GM23338 (cell line): ENCODE results near the gene APPBP2. TPM values are rescaled to one million over a fixed set of nuclear protein-coding genes. Genes with fewer than 3 reads are reported as not detected.

Source experiments
- ATAC-seq: fragments of 200-7000 bp; cut with Tn5 transposase; 3 replicates; pipeline ENCODE4 v1.9.1; 2020
- DNase-seq: peaks from one replicate; pipeline ENCODE4 v3.0.0-alpha.2; 2015; ENCODE audit warnings: low spot score
- H2AFZ ChIP-seq: fragments of 200-600 bp; sonication (generic); 2 replicates; pipeline ENCODE4 v1.8.0; 2016; ENCODE audit warnings: antibody characterized with exemption, mild to moderate bottlenecking, moderate library complexity
- H3F3A ChIP-seq: fragments of 200-600 bp; sonication (generic); replicated peaks from 2 replicates; pipeline ENCODE4 v1.8.0; 2017; ENCODE audit warnings: antibody characterized with exemption, mixed run types, low read depth
- H3K27ac ChIP-seq: fragments of 200-600 bp; sonication (generic); 2 replicates; pipeline ENCODE4 v1.6.1; 2016; ENCODE audit warnings: low read depth
- H3K27me3 ChIP-seq: fragments of 200-600 bp; sonication (generic); 2 replicates; pipeline ENCODE4 v1.8.0; 2016; ENCODE audit warnings: mild to moderate bottlenecking, mixed run types, moderate library complexity; ENCODE audit not compliant: insufficient read depth
- H3K36me3 ChIP-seq: fragments of 200-600 bp; sonication (generic); 2 replicates; pipeline ENCODE4 v1.8.0; 2016; ENCODE audit warnings: mild to moderate bottlenecking; ENCODE audit not compliant: insufficient read depth
- H3K4me1 ChIP-seq: fragments of 200-600 bp; sonication (generic); 2 replicates; pipeline ENCODE4 v1.8.0; 2016; ENCODE audit warnings: mild to moderate bottlenecking, moderate library complexity; ENCODE audit not compliant: insufficient read depth
- H3K4me2 ChIP-seq: fragments of 200-600 bp; sonication (generic); 2 replicates; pipeline ENCODE4 v1.7.1; 2017; ENCODE audit warnings: mixed run types
- H3K4me3 ChIP-seq: fragments of 200-600 bp; sonication (generic); 2 replicates; pipeline ENCODE4 v1.6.1; 2016; ENCODE audit warnings: mixed run types
- H3K79me2 ChIP-seq: fragments of 200-600 bp; sonication (generic); replicated peaks from 2 replicates; pipeline ENCODE4 v1.8.0; 2017; ENCODE audit warnings: mild to moderate bottlenecking; ENCODE audit not compliant: insufficient read depth
- H3K9me2 ChIP-seq: fragments of 200-600 bp; sonication (generic); 2 replicates; pipeline ENCODE4 v1.8.0; 2017; ENCODE audit not compliant: insufficient read depth
- H4K20me1 ChIP-seq: fragments of 200-600 bp; sonication (generic); replicated peaks from 2 replicates; pipeline ENCODE4 v1.8.0; 2017; ENCODE audit warnings: mild to moderate bottlenecking; ENCODE audit not compliant: insufficient read depth
- H3K27ac Mint-ChIP-seq: 2 replicates; pipeline ENCODE4 v1.8.0; 2020; ENCODE audit warnings: inconsistent platforms, mild to moderate bottlenecking, moderate library complexity, mixed read lengths
- H3K27me3 Mint-ChIP-seq: 3 replicates; pipeline ENCODE4 v1.8.0; 2022; ENCODE audit warnings: low read depth, mild to moderate bottlenecking, moderate library complexity, mixed read lengths, inconsistent platforms; ENCODE audit not compliant: insufficient read depth, poor library complexity
- H3K36me3 Mint-ChIP-seq: 3 replicates; pipeline ENCODE4 v1.8.0; 2021; ENCODE audit warnings: low read depth, mild to moderate bottlenecking, inconsistent platforms, moderate library complexity, mixed read lengths
- H3K4me1 Mint-ChIP-seq: 3 replicates; pipeline ENCODE4 v1.8.0; 2020; ENCODE audit warnings: mild to moderate bottlenecking, inconsistent platforms, mixed read lengths
- H3K4me3 Mint-ChIP-seq: 3 replicates; pipeline ENCODE4 v1.8.0; 2021; ENCODE audit warnings: moderate library complexity, mild to moderate bottlenecking, inconsistent platforms, mixed read lengths
- H3K9me3 Mint-ChIP-seq: 3 replicates; pipeline ENCODE4 v1.8.0; 2020; ENCODE audit warnings: moderate library complexity, mild to moderate bottlenecking, inconsistent platforms, mixed read lengths
- EZH2phosphoT487 ChIP-seq: fragments of 200-600 bp; sonication (generic); IDR thresholded peaks from one replicate; pipeline ENCODE4 v1.8.1; 2018; ENCODE audit warnings: antibody characterized with exemption; ENCODE audit not compliant: unreplicated experiment
- JUNB ChIP-seq: IDR thresholded peaks from one replicate; pipeline ENCODE4 v1.6.1; 2016; ENCODE audit warnings: antibody characterized with exemption; ENCODE audit not compliant: unreplicated experiment
- NANOG ChIP-seq: IDR thresholded peaks from 2 replicates; pipeline ENCODE4 v1.6.1; 2016; ENCODE audit warnings: antibody characterized with exemption, borderline replicate concordance
- POLR2AphosphoS5 ChIP-seq: IDR thresholded peaks from 2 replicates; pipeline ENCODE4 v1.6.1; 2016; ENCODE audit warnings: antibody characterized with exemption, low read depth
- STAT1 ChIP-seq: IDR thresholded peaks from one replicate; pipeline ENCODE4 v1.6.1; 2016; ENCODE audit warnings: antibody characterized with exemption; ENCODE audit not compliant: unreplicated experiment
- ZNF114 ChIP-seq: fragments of 250-450 bp; sonication (Bioruptor Pico); IDR thresholded peaks from 2 replicates; pipeline ENCODE4 v1.5.0; 2020; ENCODE audit warnings: mild to moderate bottlenecking, moderate library complexity
- ZNF331 ChIP-seq: fragments of 250-450 bp; sonication (Bioruptor Pico); IDR thresholded peaks from 2 replicates; pipeline ENCODE4 v1.5.0; 2020; ENCODE audit warnings: low read depth, mild to moderate bottlenecking, moderate library complexity
- polyA plus RNA-seq: library from polyadenylated mRNA; unstranded; fragments of >200 nt; fragmentation: Nextera tagmentation; extraction: Ambion mirVana; gene quantifications from 2 replicates; pipeline ENCODE4 v1.2.1, GENCODE V29; 2016
- total RNA-seq: library from RNA; depleted of rRNA; stranded (reverse); fragments of >200 nt; shearing (Covaris generic); gene quantifications from 2 replicates; pipeline ENCODE4 v1.2.3, GENCODE V29; 2014
- TF ChIP-seq, protein P1 (sequence below): IDR thresholded peaks from 2 replicates; pipeline ENCODE4 v1.6.1; 2016; ENCODE audit warnings: antibody characterized with exemption
- TF ChIP-seq, protein P2 (sequence below), 2 experiments: fragments of 200-600 bp in 1 of 2; sonication (generic) in 1 of 2; conservative IDR thresholded peaks; 2 replicates each; pipeline versions ENCODE4 v1.5.1 to v1.6.1; 2016 to 2017; ENCODE audit warnings: antibody characterized with exemption in 2 of 2, low read depth in 2 of 2, mild to moderate bottlenecking in 2 of 2, moderate library complexity in 1 of 2
- TF ChIP-seq, protein P3 (sequence below): fragments of 250-450 bp; sonication (Bioruptor Pico); IDR thresholded peaks from 2 replicates; pipeline ENCODE4 v1.5.0; 2020; ENCODE audit warnings: mild to moderate bottlenecking, moderate library complexity

The APPBP2 gene
- total and polyA plus RNA-seq, 2 experiments from 2014 or later: 9.3 to 15.0 TPM

DNA sequence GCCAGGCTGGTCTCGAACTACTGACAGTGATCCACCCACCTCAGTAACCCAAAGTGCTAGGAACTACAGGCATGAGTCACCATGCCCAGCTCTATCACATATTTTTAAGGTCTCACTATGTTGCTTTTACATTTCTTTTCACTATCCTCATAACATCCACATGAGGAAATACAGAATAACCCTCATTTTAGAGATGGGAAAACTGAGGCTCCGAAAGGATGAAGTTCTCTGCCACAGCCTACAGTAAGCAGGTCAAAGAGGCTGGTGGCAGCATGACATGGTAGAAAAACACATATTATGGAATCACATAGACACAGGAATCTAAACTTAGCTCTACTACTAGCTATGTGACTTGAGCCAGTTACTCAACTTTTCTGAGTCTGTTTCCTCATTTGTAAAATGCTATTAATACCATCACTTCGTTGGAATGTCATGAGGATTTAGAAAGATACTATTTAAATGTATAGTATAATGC is 32.2 kb downstream of the APPBP2 start:
- no peak overlapping the region for H3K27ac ChIP-seq
- H3K79me2 ChIP-seq: peaks cover under 1% of the 10 kb centered on the region; the same call in 1 of the 2 replicates
- no peak overlapping the region for H3K4me3 ChIP-seq
- no peak for DNase-seq
- no peak overlapping the region for H3K4me3 Mint-ChIP-seq
- no peak overlapping the region for H3K27ac Mint-ChIP-seq
- H3K9me3 Mint-ChIP-seq: peaks cover 59% of the 10 kb centered on the region
- no peak for ATAC-seq
- H3K4me1 Mint-ChIP-seq: no peaks in the 10 kb centered on the region
- H4K20me1 ChIP-seq: no peaks in the 10 kb centered on the region; the same call in 1 of the 2 replicates
- no peak overlapping the region for H2AFZ ChIP-seq
- no peak overlapping the region for H3K4me2 ChIP-seq
- H3K4me1 ChIP-seq: no peaks in the 10 kb centered on the region
- H3K36me3 Mint-ChIP-seq: peaks cover 97% of the 10 kb centered on the region
- H3K9me2 ChIP-seq: 0 out of 2 replicates have a peak, but pooled peaks cover 3% of the 10 kb centered on the region
- peaks cover 8% of the 10 kb centered on the region for H3K27me3 Mint-ChIP-seq
- H3F3A ChIP-seq: no peaks in the 10 kb centered on the region
- peaks cover 55% of the 10 kb centered on the region for H3K36me3 ChIP-seq
- TF ChIP-seq, protein P1, sequence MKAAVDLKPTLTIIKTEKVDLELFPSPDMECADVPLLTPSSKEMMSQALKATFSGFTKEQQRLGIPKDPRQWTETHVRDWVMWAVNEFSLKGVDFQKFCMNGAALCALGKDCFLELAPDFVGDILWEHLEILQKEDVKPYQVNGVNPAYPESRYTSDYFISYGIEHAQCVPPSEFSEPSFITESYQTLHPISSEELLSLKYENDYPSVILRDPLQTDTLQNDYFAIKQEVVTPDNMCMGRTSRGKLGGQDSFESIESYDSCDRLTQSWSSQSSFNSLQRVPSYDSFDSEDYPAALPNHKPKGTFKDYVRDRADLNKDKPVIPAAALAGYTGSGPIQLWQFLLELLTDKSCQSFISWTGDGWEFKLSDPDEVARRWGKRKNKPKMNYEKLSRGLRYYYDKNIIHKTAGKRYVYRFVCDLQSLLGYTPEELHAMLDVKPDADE: no peak
- no peak for TF ChIP-seq NANOG
- no peak for TF ChIP-seq JUNB
- TF ChIP-seq EZH2phosphoT487: no peak
- TF ChIP-seq POLR2AphosphoS5: no peak
- no peak for TF ChIP-seq STAT1
- H3K27me3 ChIP-seq: no peaks in the 10 kb centered on the region

DNA sequence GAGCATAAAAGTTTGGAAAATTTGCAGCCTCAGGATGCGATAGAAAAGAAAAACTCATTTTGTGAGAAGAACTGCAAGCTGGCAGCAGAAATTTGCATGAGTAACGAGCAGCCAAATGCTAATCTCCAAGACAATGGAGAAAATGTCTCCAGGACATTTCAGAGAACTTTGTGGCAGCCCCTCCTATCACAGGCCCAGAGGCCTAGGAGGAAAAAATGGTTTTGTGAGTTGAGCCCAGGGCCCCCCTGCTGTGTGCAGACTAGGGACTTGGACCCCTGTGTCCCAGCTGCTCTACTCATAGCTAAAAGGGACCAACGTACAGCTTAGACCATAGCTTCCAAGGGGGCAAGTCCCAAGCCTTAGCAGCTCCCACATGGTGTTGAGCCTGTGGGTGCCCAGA is 34.3 kb downstream of the APPBP2 start:
- H3K36me3 Mint-ChIP-seq: peaks cover 99% of the 10 kb centered on the region
- Histone ChIP-seq H3K4me3 (no peak overlapping the region), H3K4me2 (no peak overlapping the region), H3K9me2 (0 out of 2 replicates have a peak, but pooled peaks cover 3% of the 10 kb centered on the region), H3K27me3 (no peaks in the 10 kb centered on the region), H3K36me3 (peaks cover 72% of the 10 kb centered on the region), H4K20me1 (no peaks in the 10 kb centered on the region), H3K79me2 (no peaks in the 10 kb centered on the region), H2AFZ (no peak overlapping the region), H3K4me1 (no peaks in the 10 kb centered on the region), H3K27ac (no peak overlapping the region), H3F3A (no peaks in the 10 kb centered on the region)
- H3K27ac Mint-ChIP-seq: no peak overlapping the region
- H3K27me3 Mint-ChIP-seq: peaks cover 8% of the 10 kb centered on the region
- H3K4me3 Mint-ChIP-seq: no peak overlapping the region
- DNase-seq (peak; percentile 38), ATAC-seq (no peak)
- peaks cover 81% of the 10 kb centered on the region for H3K9me3 Mint-ChIP-seq
- H3K4me1 Mint-ChIP-seq: no peaks in the 10 kb centered on the region
- TF ChIP-seq ZNF114 (CRISPR knock-in tag) (no peak), STAT1 (no peak), ZNF331 (CRISPR knock-in tag) (no peak)
- TF ChIP-seq, protein P2, sequence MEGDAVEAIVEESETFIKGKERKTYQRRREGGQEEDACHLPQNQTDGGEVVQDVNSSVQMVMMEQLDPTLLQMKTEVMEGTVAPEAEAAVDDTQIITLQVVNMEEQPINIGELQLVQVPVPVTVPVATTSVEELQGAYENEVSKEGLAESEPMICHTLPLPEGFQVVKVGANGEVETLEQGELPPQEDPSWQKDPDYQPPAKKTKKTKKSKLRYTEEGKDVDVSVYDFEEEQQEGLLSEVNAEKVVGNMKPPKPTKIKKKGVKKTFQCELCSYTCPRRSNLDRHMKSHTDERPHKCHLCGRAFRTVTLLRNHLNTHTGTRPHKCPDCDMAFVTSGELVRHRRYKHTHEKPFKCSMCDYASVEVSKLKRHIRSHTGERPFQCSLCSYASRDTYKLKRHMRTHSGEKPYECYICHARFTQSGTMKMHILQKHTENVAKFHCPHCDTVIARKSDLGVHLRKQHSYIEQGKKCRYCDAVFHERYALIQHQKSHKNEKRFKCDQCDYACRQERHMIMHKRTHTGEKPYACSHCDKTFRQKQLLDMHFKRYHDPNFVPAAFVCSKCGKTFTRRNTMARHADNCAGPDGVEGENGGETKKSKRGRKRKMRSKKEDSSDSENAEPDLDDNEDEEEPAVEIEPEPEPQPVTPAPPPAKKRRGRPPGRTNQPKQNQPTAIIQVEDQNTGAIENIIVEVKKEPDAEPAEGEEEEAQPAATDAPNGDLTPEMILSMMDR (conservative IDR thresholded peaks at IDR 0.05; ENCODE audit: low read depth in 2 of 2): no peak
- TF ChIP-seq, protein P1: no peak
- TF ChIP-seq, protein P3, sequence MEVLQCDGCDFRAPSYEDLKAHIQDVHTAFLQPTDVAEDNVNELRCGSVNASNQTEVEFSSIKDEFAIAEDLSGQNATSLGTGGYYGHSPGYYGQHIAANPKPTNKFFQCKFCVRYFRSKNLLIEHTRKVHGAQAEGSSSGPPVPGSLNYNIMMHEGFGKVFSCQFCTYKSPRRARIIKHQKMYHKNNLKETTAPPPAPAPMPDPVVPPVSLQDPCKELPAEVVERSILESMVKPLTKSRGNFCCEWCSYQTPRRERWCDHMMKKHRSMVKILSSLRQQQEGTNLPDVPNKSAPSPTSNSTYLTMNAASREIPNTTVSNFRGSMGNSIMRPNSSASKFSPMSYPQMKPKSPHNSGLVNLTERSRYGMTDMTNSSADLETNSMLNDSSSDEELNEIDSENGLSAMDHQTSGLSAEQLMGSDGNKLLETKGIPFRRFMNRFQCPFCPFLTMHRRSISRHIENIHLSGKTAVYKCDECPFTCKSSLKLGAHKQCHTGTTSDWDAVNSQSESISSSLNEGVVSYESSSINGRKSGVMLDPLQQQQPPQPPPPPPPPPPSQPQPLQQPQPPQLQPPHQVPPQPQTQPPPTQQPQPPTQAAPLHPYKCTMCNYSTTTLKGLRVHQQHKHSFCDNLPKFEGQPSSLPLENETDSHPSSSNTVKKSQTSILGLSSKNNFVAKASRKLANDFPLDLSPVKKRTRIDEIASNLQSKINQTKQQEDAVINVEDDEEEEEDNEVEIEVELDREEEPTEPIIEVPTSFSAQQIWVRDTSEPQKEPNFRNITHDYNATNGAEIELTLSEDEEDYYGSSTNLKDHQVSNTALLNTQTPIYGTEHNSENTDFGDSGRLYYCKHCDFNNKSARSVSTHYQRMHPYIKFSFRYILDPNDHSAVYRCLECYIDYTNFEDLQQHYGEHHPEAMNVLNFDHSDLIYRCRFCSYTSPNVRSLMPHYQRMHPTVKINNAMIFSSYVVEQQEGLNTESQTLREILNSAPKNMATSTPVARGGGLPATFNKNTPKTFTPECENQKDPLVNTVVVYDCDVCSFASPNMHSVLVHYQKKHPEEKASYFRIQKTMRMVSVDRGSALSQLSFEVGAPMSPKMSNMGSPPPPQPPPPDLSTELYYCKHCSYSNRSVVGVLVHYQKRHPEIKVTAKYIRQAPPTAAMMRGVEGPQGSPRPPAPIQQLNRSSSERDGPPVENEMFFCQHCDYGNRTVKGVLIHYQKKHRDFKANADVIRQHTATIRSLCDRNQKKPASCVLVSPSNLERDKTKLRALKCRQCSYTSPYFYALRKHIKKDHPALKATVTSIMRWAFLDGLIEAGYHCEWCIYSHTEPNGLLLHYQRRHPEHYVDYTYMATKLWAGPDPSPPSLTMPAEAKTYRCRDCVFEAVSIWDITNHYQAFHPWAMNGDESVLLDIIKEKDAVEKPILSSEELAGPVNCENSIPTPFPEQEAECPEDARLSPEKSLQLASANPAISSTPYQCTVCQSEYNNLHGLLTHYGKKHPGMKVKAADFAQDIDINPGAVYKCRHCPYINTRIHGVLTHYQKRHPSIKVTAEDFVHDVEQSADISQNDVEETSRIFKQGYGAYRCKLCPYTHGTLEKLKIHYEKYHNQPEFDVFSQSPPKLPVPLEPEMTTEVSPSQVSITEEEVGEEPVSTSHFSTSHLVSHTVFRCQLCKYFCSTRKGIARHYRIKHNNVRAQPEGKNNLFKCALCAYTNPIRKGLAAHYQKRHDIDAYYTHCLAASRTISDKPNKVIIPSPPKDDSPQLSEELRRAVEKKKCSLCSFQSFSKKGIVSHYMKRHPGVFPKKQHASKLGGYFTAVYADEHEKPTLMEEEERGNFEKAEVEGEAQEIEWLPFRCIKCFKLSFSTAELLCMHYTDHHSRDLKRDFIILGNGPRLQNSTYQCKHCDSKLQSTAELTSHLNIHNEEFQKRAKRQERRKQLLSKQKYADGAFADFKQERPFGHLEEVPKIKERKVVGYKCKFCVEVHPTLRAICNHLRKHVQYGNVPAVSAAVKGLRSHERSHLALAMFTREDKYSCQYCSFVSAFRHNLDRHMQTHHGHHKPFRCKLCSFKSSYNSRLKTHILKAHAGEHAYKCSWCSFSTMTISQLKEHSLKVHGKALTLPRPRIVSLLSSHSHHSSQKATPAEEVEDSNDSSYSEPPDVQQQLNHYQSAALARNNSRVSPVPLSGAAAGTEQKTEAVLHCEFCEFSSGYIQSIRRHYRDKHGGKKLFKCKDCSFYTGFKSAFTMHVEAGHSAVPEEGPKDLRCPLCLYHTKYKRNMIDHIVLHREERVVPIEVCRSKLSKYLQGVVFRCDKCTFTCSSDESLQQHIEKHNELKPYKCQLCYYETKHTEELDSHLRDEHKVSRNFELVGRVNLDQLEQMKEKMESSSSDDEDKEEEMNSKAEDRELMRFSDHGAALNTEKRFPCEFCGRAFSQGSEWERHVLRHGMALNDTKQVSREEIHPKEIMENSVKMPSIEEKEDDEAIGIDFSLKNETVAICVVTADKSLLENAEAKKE (CRISPR knock-in tag): no peak
